A673 (cell line): ENCODE measurements around the gene CHGA.

Experiments
- CTCF ChIP-seq: fragments of 300-800, 200-600 bp; sonication (generic); conservative IDR thresholded peaks from 2 replicates; pipeline ENCODE4 v1.5.1; 2017; ENCODE audit warnings: low read depth, mild to moderate bottlenecking, antibody characterized with exemption, low read length, moderate library complexity, mixed read lengths
- EZH2 ChIP-seq: fragments of 200-600 bp; sonication (generic); IDR thresholded peaks from 2 replicates; pipeline ENCODE4 v1.6.1; 2017; ENCODE audit warnings: borderline replicate concordance, low read depth, mild to moderate bottlenecking, mixed read lengths, antibody characterized with exemption, low read length; ENCODE audit not compliant: poor library complexity, severe bottlenecking

GRCh38 chr14:92959189-92959531 is 36.2 kb downstream of the CHGA start:
- TF ChIP-seq EZH2 (no peak), CTCF (no peak)
